Astrocyte (in vitro differentiated cells and primary cell): ENCODE data around the gene ABCC12. TPM values are rescaled to one million over a fixed set of nuclear protein-coding genes. Genes with fewer than 3 reads are reported as not detected.
"Not testable (repeated sequence)": the region's sequence is repeated elsewhere in the genome, so short reads cannot be mapped to it uniquely, and the experiment has no call there.

Experiments used
- DNase-seq: peaks from one replicate; pipeline ENCODE4 v3.0.0-alpha.2; 2010; ENCODE audit warnings: low read depth
- FAIRE-seq: peaks from 2 replicates; lab custom pipeline; 2011; peaks lifted over from hg19 to GRCh38; lab: Jason Lieb, UNC
- H2AFZ ChIP-seq: 2 replicates; pipeline ENCODE4 v1.6.0; 2012; ENCODE audit warnings: low read depth, low read length, inconsistent platforms
- H3K27ac ChIP-seq: 2 replicates; pipeline ENCODE4 v1.5.1; 2011; ENCODE audit warnings: low read depth, low read length, inconsistent platforms
- H3K27me3 ChIP-seq: 2 replicates; pipeline ENCODE4 v1.6.0; 2011; ENCODE audit warnings: low read length, inconsistent platforms; ENCODE audit not compliant: insufficient read depth
- H3K36me3 ChIP-seq: 2 replicates; pipeline ENCODE4 v1.5.1; 2011; ENCODE audit warnings: low read length, inconsistent platforms; ENCODE audit not compliant: insufficient read depth
- H3K4me1 ChIP-seq: 2 replicates; pipeline ENCODE4 v1.5.1; 2011; ENCODE audit warnings: low read length, inconsistent platforms; ENCODE audit not compliant: insufficient read depth
- H3K4me2 ChIP-seq: 2 replicates; pipeline ENCODE4 v1.6.0; 2012; ENCODE audit warnings: low read length, inconsistent platforms
- H3K4me3 ChIP-seq: 2 replicates; pipeline ENCODE4 v1.5.1; 2011; ENCODE audit warnings: low read depth, mild to moderate bottlenecking, low read length, inconsistent platforms; ENCODE audit not compliant: insufficient read depth
- H3K79me2 ChIP-seq: 2 replicates; pipeline ENCODE4 v1.6.0; 2012; ENCODE audit warnings: mild to moderate bottlenecking, low read length, inconsistent platforms; ENCODE audit not compliant: insufficient read depth
- H3K9ac ChIP-seq: 2 replicates; pipeline ENCODE4 v1.6.0; 2012; ENCODE audit warnings: mild to moderate bottlenecking, low read length, inconsistent platforms
- H3K9me3 ChIP-seq: 2 replicates; pipeline ENCODE4 v1.5.1; 2012; ENCODE audit warnings: low read depth, mild to moderate bottlenecking, low read length, inconsistent platforms; ENCODE audit not compliant: insufficient read depth
- H4K20me1 ChIP-seq: 2 replicates; pipeline ENCODE4 v1.6.0; 2012; ENCODE audit warnings: low read length, inconsistent platforms; ENCODE audit not compliant: insufficient read depth
- H3K27ac Mint-ChIP-seq: one replicate; pipeline ENCODE4 v1.8.0; 2021; ENCODE audit warnings: mild to moderate bottlenecking, mixed read lengths; ENCODE audit not compliant: unreplicated experiment
- H3K27me3 Mint-ChIP-seq: one replicate; pipeline ENCODE4 v1.8.0; 2021; ENCODE audit warnings: low read depth, mixed read lengths; ENCODE audit not compliant: unreplicated experiment
- H3K36me3 Mint-ChIP-seq: one replicate; pipeline ENCODE4 v1.8.0; 2021; ENCODE audit warnings: low read depth, mixed read lengths; ENCODE audit not compliant: unreplicated experiment
- H3K4me1 Mint-ChIP-seq: one replicate; pipeline ENCODE4 v1.8.0; 2021; ENCODE audit warnings: low read depth, mixed read lengths; ENCODE audit not compliant: unreplicated experiment
- H3K4me3 Mint-ChIP-seq: one replicate; pipeline ENCODE4 v1.8.0; 2021; ENCODE audit warnings: mild to moderate bottlenecking, moderate library complexity, mixed read lengths; ENCODE audit not compliant: unreplicated experiment
- H3K9me3 Mint-ChIP-seq: one replicate; pipeline ENCODE4 v1.8.0; 2021; ENCODE audit warnings: mild to moderate bottlenecking, mixed read lengths; ENCODE audit not compliant: unreplicated experiment
- EZH2 ChIP-seq: IDR thresholded peaks from 2 replicates; pipeline ENCODE4 v1.6.1; 2012; ENCODE audit warnings: mild to moderate bottlenecking, low read length, inconsistent platforms; ENCODE audit not compliant: insufficient read depth
- total RNA-seq: library from RNA; stranded (reverse); gene quantifications from 2 replicates; pipeline ENCODE4 v1.2.1, GENCODE V29; 2021
- TF ChIP-seq, protein P1 (sequence below): IDR thresholded peaks from 2 replicates; pipeline ENCODE4 v1.5.1; 2011; ENCODE audit warnings: low read depth, mild to moderate bottlenecking, inconsistent platforms, low read length, moderate library complexity; ENCODE audit not compliant: insufficient read depth

The ABCC12 gene
- total RNA-seq, 1 donor from 2014 or later, result not detected

DNA sequence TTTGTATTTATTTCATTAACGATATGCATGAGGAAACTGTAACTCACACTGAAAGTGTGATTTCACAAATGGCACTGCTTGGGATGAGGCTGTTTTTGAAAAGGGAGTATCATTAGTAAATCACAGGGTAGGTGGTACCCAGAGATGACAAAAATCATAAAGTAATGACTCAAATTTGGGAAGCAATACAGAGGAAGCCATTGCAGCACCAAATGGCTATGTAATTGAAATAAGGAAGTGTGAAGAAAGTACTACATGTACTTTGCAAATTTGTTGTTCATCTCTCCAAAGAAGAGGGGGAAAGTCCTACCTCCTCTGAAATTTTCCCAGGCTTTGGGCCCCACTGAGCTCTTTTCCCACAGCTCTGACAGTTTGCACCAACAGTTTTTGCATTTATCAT is 12.3 kb upstream of the ABCC12 start:
- TF ChIP-seq, protein P1, sequence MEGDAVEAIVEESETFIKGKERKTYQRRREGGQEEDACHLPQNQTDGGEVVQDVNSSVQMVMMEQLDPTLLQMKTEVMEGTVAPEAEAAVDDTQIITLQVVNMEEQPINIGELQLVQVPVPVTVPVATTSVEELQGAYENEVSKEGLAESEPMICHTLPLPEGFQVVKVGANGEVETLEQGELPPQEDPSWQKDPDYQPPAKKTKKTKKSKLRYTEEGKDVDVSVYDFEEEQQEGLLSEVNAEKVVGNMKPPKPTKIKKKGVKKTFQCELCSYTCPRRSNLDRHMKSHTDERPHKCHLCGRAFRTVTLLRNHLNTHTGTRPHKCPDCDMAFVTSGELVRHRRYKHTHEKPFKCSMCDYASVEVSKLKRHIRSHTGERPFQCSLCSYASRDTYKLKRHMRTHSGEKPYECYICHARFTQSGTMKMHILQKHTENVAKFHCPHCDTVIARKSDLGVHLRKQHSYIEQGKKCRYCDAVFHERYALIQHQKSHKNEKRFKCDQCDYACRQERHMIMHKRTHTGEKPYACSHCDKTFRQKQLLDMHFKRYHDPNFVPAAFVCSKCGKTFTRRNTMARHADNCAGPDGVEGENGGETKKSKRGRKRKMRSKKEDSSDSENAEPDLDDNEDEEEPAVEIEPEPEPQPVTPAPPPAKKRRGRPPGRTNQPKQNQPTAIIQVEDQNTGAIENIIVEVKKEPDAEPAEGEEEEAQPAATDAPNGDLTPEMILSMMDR, result no peak
- Mint-ChIP-seq H3K4me1 (peaks cover 4% of the 10 kb centered on the region), H3K4me3 (no peak overlapping the region), H3K27me3 (peaks cover 5% of the 10 kb centered on the region), H3K9me3 (no peaks in the 10 kb centered on the region), H3K36me3 (no peaks in the 10 kb centered on the region), H3K27ac (no peak overlapping the region)
- FAIRE-seq (no peak), DNase-seq (no peak)
- no peaks in the 10 kb centered on the region for H3K79me2 ChIP-seq
- no peak overlapping the region for H2AFZ ChIP-seq
- no peaks in the 10 kb centered on the region for H3K9me3 ChIP-seq
- H4K20me1 ChIP-seq, result no peaks in the 10 kb centered on the region
- H3K27me3 ChIP-seq, result no peaks in the 10 kb centered on the region
- no peak overlapping the region for H3K4me3 ChIP-seq
- H3K9ac ChIP-seq, result no peak overlapping the region
- H3K27ac ChIP-seq, result no peak overlapping the region
- H3K4me1 ChIP-seq, result no peaks in the 10 kb centered on the region
- no peak overlapping the region for H3K4me2 ChIP-seq
- H3K36me3 ChIP-seq, result no peaks in the 10 kb centered on the region

DNA sequence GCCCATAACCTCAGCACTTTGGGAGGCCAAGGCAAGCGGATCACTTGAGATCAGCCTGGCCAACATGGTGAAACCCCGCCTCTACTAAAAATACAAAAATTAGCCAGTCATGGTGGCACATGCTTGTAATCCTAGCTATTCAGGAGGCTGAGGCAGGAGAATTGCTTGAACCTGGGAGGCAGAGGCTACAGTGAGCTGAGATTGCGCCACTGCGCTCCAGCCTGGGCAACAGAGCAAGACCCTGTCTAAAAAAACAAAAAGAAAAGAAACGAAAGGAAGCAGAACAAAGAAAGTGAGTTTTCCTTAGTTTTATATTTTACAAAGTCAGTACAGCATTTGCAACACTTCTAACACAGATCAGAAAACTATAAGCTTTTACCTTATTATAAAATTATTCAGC is 10.8 kb upstream of the ABCC12 start:
- H3K9me3 ChIP-seq, H3K79me2 ChIP-seq, H3K4me3 Mint-ChIP-seq, H3K27me3 ChIP-seq, H3K4me2 ChIP-seq, DNase-seq, H3K36me3 Mint-ChIP-seq, H3K9me3 Mint-ChIP-seq, H4K20me1 ChIP-seq, H3K4me1 ChIP-seq, H3K27ac ChIP-seq, H3K9ac ChIP-seq, H3K27me3 Mint-ChIP-seq, H3K36me3 ChIP-seq, H3K4me1 Mint-ChIP-seq, FAIRE-seq, H3K4me3 ChIP-seq, H3K27ac Mint-ChIP-seq, H2AFZ ChIP-seq: not testable (repeated sequence)

DNA sequence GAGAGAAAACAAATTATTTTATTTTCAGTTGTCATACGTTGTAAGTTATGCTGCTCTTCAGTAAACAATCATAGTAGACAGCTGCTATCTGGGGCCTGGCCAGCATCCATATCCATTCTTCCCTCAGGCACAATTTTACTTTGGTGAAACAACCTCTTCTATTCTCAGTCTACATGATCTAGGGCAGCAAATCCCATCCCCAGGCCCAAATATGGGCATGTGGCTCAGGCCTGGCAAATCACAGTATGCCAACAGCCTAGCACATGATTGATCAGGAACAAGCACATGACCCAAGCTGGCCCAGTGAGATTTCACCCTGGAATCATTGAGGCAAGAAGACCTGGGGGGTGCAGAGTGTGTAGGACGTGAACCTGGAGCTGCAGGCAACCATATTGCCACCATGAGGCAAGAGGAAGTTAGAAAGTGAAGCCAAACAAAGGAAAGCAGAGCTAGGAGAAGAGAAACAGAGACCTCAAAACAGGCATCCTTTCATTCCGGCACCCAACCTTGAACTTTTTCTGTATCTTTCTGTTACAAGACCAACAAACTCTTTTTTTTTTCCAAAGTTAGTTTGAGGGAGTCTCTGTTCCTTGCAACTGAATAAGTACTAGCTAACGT is 10.3 kb upstream of the ABCC12 start:
- H3K4me1 ChIP-seq, result no peaks in the 10 kb centered on the region
- no peaks in the 10 kb centered on the region for H3K79me2 ChIP-seq
- no peak overlapping the region for H3K4me2 ChIP-seq
- Mint-ChIP-seq H3K36me3 (no peaks in the 10 kb centered on the region), H3K4me1 (peaks cover 4% of the 10 kb centered on the region), H3K27me3 (peaks cover 9% of the 10 kb centered on the region), H3K27ac (no peak overlapping the region), H3K9me3 (no peaks in the 10 kb centered on the region), H3K4me3 (no peak overlapping the region)
- no peak overlapping the region for H3K27ac ChIP-seq
- TF ChIP-seq, protein P1, result no peak
- no peak for TF ChIP-seq EZH2
- no peak overlapping the region for H3K4me3 ChIP-seq
- no peak for FAIRE-seq
- no peaks in the 10 kb centered on the region for H3K9me3 ChIP-seq
- DNase-seq, result no peak
- H3K9ac ChIP-seq, result no peak overlapping the region
- H3K36me3 ChIP-seq, result no peaks in the 10 kb centered on the region
- no peaks in the 10 kb centered on the region for H4K20me1 ChIP-seq
- H3K27me3 ChIP-seq, result no peaks in the 10 kb centered on the region
- no peak overlapping the region for H2AFZ ChIP-seq
